HG03039 (cell line): ENCODE data around the gene PLEKHB2.
"Not testable (repeated sequence)": the region's sequence is repeated elsewhere in the genome, so short reads cannot be mapped to it uniquely, and the experiment has no call there.

ENCODE experiments used
- ATAC-seq: cut with Tn5 transposase; IDR thresholded peaks from one replicate; pipeline ENCODE4 v1.9.1; 2021; ENCODE audit warnings: mild to moderate bottlenecking, moderate library complexity; ENCODE audit not compliant: unreplicated experiment

Gene PLEKHB2

DNA sequence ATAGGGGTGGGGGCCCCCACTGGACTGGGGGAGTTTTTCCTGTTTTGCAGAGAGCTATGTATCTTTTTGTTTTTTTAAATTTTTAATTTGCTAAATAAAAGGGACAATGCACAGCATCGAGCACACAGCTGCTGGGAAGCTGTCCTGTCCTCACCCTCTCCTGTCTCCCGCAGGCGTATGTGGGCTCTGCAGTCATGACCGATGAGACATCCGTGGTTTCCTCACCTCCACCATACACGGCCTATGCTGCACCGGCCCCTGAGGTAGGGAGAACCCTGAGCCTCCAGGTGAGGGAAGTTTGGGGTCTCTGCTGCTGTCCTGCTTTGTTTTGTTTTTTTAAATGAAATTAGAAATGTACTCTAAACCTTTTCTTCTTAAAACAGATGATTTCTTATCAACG is 27.6 kb downstream of the PLEKHB2 start:
- ATAC-seq, result no peak

DNA sequence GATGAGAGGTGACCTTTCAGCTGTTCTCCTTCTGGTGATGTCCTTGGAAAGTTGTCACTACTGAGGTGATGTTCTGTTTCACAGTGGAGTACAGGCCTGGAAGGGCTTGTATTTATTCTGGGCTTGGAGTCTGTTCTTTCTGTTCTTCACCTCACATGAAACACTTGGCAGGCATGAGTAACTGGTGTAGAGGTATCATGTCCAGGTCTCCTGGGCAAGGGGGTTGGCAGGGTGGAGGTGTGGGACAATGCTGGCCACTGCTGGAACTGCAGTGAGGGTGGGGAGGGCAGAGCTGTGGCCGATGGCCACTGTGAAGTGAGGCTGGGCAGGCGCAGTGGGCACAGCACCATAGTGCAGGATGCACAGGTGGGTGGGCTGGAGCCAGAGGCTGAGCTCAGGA is 35.4 kb downstream of the PLEKHB2 start:
- ATAC-seq, result no peak

DNA sequence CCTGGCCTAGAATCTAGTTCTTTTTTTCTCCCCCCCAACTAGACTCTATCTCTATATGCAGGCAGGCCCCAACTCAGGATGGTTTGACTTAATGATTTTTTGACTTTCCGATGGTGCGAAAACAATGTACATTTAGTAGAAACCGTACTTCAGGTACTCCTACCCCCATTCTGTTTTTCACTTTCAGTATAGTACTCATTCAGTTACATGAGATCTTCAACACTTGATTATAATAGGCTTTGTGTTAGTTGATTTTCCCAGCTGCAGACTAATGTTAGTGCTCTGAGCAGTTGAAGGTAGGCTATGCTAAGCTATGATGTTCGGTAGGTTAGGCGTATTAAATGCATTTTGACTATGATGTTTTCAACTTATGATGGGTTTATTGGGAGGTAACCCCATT is 37.7 kb downstream of the PLEKHB2 start:
- no peak for ATAC-seq

DNA sequence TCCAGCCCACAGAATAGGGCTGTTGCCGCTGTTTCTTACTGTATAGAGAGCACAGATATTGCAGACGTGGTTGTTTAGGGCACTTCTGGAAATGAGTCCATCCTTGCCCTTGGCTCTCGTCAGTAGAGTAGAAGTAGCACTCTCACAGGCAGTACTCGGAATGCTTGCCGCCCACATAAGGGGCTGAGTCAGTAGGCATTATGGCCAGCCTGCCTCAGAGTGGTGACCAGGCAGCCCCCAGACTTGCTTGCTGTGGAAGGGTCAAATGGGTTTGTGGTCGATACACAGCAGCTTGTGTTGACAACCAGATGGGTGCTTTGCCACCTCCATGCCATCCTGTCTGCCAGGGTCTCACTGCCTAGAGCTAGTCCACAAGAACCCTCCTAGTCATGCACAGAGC is 38.7 kb downstream of the PLEKHB2 start:
- no peak for ATAC-seq

DNA sequence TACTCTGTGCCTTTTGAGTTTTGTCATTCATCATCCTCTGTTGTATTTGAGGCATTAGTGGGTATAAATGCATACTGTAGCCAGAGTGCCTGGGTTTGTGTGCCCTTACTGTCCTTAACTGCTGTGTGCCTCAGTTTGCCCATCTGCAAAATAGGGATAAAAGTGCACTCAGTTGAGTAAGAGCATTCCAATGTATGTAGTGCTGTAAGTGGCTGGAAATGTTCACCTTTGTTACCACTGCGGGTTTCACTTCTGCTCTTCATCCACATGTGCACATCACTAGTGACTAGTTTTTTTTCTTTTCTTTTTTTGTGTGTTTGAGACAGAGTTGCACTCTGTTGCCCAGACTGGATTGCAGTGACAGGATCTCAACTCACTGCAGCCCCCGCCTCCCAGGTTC is 39.9 kb downstream of the PLEKHB2 start:
- ATAC-seq, result peak; percentile 70

DNA sequence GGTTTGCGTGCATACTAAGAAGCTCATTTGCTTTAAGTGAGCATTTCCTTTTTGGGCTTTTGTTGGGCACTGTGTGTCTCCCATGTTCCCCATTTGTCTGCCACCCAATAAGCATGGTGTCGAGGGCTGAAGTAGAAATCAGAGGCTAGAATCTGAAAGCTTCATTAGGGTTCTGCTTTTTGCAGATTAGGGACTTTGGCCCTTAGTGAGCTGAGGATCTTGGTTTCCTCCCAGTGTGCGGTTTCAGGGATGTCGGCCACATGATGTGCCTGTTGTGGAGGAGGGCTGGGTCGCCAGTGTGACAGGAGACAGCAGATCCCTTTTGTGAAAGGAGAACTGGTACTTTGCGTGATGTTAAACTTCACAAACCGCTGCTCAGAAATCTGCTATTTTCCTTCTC is 41.1 kb downstream of the PLEKHB2 start:
- no peak for ATAC-seq

DNA sequence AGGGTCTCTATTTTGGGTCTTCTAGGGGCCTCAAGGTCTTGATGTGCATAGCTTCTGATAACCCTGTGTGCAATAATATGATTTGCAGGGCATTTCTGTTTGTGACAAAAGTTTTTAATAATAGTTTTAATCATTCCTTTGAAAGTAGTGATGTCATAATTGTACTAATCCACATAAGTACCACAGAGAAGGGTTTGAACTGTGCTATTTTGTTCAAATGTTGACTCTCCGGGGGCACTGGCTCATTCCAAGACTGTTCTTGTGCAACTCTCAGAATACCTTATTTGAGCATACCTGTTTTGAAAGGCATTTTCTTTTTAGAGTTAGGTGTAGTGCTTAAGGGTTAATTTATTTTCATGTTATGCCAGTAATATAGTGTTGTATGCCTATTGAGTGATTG is 41.6 kb downstream of the PLEKHB2 start:
- ATAC-seq, result no peak

DNA sequence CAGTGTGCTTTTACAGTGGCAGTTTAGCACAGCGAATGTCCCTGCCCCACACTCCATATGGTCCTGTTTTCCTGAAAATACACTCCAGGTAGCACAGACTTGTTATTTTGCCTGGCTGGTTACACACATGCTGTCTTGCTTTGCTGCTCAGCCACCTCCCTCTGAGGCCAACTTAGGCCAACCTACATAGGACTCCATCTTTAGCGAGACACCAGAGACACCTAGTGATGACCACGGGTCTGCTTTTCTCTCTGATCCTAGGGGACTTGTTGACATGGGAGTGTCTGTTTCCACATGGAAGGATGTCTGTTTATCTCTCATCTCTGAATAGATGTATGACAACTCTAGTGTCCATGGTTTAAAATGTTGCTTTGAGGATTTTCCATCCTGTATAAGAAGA is 43.3 kb downstream of the PLEKHB2 start:
- ATAC-seq, result no peak

DNA sequence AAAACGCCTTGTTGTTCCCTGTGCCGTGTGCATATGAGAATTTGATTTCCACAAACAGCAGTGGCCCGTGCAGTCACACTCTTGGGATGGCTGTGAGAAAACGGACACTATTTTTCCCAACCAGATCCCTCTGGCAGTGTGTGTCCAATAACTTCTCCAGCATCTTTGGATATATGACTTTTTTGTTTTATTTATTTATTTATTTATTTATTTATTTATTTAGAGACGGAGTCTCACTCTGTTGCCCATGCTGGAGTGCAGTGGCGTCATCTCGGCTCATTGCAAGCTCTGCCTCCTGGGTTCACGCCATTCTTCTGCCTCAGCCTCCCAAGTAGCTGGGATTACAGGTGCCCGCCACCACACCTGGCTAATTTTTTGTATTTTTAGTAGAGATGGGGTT is 45.0 kb downstream of the PLEKHB2 start:
- ATAC-seq, result not testable (repeated sequence)

DNA sequence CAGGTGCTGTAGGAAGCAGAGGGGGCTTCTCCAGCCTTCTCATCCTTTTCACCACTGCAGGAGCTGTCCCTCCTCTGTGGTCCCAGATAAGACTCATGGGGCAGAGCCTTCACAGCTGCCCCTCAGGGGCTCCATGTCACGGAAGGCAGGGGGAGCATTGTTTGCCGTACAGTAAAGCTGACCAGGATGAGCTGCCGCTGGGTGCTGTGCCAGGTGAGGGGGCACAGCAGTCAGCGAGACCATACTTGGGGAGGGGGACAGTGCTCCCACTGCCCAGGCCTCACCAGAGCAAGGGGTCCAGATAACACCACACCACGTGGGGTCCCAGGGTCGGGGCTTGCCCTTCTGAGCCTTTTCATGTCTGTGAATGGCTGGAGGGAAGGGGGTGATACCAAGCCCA is 46.3 kb downstream of the PLEKHB2 start:
- no peak for ATAC-seq

DNA sequence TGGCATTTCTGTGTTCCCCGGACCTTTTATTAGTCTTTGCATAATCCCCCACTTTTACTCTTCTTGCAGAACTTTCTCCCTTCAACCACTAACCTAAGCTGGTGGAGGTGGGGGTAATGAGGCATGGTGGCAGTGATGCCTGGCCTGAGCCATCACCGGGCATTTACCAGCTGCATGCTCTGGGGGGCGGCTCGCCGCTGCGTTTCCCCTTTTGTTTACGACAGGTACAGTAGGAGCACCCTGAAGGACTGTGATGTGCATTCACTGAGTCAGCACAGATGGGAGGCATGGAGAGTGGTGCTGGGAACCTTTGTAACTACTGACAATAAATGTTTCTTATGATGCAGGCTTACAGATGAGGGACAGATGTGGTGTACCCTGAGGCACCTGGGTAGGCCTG is 46.9 kb downstream of the PLEKHB2 start:
- ATAC-seq, result no peak

DNA sequence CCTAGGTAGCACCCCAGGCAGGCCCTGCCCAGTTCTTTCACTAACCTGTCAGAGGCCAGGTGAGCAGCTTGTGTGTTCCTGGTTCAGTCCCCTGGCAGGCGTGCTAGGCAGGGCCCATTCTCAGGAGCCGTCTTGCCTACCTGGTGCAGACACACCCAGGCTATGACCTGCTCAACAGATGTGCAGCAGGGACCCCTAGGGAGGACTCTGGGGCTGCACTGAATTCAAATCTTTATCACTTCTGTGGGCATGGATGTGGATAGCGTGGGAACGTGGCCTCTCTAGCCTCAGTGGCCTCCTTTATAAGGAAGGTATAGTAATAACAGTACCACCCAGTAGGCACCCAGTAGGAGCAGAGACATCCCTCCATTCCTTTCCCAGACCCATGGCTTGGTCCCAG is 48.4 kb downstream of the PLEKHB2 start:
- no peak for ATAC-seq

DNA sequence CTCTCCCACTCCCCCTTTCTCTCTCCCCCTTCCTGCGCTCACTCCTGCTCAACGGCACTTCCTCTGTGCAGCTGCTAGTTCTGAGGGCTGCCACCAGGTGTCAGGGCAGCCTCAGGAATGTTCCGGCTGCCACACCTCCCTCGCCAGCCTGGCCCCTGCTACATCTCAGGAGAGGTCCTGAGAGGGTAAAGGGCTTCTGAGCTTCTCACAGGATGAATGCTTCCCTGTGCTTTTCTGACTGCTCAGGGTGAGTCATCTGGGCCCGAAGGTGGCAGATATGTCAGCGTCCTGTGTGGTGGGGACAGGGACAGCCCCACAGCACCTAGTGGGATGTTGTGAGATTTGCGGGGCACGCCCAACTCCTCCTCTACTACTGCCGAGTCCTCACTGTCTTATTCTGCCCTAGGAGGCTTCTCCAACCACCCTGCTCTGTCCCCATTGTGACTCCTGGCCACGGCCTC is 49.0 kb downstream of the PLEKHB2 start:
- peak; percentile 89 for ATAC-seq

DNA sequence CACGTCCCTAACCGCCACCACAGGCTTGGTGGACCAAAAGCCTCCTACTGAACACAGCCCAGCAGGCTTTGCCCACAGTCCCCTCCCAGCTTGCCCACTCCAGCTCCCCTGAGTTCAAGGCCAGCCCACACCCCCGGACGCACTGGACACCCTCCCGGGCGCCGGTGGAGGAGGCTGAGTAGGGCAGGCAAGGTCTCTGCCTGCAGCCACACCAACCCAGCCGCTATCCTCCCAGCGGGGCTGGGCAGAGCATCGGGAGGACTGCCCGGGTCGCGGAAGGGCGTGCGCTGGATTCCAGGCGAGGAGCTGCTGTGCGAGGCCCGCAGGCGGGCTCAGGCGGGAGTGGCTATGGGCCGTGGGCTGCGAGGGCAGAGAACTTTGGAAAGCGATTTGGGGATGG is 49.5 kb downstream of the PLEKHB2 start:
- no peak for ATAC-seq

DNA sequence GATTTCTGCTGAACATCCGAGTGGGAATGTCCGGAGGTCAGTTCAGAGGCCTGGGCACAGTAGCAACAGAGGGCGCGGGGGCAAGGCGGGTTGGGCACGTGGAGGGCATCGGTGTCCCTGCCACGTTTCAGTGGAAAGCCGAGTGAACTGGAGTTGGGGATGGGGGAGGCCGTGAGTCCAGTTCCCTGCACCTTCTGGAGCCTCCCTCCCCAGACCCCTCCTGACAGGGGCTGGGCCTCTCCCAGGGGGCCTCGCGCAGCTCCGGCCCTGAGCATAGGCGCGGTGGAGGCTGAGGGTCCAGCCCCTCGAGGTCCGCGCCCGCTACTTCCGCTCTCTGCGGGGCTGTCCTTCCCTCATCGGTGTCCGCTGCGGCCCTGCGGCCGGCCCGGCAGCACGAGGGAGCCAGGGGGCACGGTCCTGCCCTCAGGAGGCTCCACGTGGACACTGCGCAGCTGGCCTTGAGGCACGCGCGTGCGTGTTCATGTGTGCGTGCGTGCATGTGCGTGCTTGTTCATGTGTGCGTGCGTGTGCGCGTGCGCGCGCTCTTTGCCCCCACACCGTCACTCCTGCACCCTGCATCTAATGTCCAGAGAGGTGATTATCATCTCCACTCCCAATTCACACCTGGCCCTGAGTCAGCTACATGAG is 50.2 kb downstream of the PLEKHB2 start:
- no peak for ATAC-seq

DNA sequence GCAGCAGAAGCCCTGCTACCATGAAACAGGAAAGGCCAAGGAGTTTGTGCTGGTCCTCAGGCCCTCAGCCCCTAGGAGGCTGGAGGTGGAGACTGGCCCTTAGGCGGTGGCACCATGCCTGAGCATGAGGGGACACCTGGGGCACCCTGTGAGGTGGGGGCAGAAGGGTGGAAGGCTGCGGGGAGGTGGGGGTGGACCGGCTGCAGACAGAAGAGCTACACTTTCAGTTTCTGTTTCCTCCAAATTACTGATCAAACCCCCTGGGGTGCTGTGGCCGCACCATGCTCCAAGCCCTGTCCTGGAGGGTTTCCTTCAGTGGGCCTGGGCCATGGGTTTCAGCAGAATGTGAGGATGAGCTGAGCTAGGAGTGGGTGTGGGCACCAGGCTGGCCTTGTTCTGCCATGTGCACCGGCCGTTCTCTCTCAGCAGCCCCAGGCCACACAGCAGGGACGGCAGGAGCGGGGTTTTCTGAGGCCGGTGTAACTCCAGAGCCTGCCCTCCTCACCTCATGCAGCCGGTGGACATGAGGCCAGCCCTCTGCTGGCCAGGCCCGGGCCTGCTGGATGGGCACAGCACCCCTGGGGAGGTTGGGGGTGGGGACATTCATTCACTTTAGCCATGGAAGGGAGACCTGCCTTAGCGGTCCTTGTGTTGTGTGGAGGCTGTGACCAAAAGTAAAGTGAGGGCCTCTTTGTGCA is 51.5 kb downstream of the PLEKHB2 start:
- ATAC-seq, result no peak

DNA sequence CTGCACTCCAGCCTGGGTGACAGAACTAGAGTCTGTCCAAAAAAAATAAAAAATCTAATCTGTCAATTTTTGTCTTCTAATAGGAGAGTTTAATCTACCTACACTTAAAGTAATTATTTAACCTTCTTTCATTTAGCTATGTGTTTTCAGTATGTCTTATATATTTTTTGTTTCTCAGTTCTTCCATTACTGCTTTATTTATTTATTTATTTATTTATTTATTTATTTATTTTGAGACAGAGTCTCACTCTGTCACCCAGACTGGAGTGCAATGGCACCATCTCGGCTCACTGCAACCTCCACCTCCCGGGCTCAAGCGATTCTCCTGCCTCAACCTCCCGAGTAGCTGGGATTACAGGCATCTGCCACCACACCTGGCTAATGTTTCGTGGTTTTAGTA is 60.4 kb downstream of the PLEKHB2 start:
- not testable (repeated sequence) for ATAC-seq

DNA sequence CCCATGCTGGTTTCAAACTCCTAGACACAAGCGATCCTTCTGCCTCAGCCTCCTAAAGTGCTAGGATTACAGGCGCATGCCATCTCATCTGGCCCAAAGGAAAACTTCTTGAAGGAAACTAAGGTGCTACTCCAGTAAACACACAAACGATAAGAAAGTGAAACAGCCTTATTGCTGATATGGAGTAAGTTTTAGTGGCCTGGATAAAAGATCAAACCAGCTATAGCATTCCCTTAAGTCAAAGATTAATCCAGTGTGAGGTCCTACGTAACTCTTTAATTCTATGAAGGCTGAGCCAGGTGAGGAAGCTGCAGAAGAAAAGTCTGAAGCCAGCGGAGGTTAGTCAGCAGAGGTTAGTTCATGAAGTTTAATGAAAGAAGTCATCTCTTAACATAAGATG is 63.4 kb downstream of the PLEKHB2 start:
- ATAC-seq, result no peak

DNA sequence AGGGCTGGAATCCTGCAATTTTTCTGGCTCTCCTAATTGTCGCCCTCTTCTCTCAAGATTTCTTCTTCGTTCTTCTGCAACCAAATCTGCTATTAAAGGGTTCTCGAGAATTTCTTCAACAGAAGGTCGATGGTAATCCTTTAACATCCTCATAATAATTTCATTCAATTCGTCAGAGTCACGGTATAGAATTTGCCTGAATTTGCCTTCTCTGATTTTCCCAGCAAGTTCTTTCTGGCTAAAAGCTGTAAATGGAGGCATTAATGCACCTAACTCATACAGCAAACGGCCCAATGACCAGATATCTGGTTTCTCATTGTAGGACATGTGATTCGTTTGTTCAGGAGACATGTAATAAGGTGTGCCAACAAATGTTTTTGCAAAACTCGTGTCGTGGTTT is 72.9 kb downstream of the PLEKHB2 start:
- not testable (repeated sequence) for ATAC-seq

DNA sequence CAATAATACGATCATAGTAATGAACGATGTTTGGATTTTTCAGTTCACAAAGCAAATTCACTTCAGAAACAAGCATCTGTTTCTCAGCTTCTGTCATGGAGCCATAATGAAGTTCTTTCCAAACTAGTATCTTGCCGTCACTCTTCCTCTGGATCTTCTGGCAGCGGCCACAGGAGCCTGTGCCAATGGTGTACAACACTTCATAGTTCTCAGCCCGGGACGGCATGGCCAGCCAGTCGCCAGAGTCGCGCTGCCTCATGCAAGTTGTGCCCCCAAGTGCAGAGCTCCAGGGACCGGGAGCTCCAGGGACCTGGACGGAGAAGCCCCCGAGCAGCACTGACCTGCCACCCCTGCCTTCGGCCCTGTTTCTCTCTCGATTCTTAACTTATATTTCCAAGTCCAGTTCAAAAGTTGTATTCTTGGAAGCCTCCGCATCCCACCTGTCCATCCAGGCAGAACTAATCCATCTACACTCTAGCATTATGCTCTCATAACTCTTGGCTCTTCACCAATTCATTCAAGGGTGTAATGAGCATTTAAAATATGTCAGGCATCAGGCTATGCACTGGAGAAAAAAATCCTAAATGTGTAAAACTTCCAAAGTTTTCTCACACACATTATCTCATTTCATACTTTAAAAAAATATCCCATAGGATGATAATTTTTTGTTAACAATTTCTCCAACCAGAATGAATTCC is 73.7 kb downstream of the PLEKHB2 start:
- not testable (repeated sequence) for ATAC-seq

DNA sequence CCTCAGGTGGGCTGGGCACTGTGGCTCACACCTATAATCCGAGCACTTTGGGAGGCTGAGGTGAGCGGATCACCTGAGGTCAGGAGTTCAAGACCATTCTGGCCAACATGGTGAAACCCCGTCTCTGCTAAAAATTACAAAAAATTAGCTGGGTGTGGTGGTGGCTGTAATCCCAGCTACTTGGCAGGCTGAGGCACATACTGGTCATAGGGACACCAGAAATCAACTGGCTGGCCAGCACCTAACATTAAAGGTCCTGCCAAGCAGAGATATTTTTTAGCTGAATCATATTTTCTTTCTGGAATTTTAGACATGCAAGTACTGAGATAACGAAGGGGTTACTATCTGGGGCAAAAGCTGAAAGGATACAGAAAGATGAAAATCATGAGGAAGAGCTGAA is 76.3 kb downstream of the PLEKHB2 start:
- ATAC-seq, result not testable (repeated sequence)

DNA sequence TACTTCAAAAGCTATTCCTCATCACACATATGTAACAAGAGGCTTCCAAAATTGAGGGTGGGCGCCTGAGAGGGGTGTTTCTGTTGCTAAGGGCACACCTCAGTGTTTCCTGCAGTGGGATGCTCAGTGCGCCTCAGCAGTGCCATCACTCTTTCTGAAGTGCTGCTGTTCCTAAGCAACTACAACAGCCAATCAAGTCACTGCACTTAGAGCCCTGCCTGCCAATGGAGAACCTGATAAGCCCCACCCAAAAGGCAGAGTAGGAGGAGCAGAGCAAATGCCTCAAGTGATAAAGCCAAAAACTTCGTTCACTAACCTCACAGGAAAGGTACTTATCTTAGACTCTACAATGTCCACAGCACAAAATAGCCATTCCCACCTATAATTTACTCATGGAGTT is 88.3 kb downstream of the PLEKHB2 start:
- not testable (repeated sequence) for ATAC-seq
